Uterus (tissue), 2 donors: ENCODE data around the gene PUS7L.

Source experiments
- CTCF ChIP-seq, 4 experiments: fragments of 200-600 bp in 2 of 4; fragments of 450-650 bp in 2 of 4; sonication (generic) in 2 of 4; IDR thresholded peaks; one replicate each; pipeline ENCODE4 v1.5.1; 2016 to 2019; ENCODE audit warnings: antibody characterized with exemption in 4 of 4, mild to moderate bottlenecking in 2 of 4, moderate library complexity in 1 of 4
- POLR2A ChIP-seq, 2 donors: fragments of 450-650 bp; IDR thresholded peaks; one replicate each; pipeline ENCODE4 v1.6.1; 2016; ENCODE audit warnings: antibody characterized with exemption in 2 of 2, mild to moderate bottlenecking in 1 of 2, moderate library complexity in 1 of 2

GRCh38 chr12:43736927-43737440, 21.6 kb downstream of the PUS7L start:
- TF ChIP-seq CTCF (IDR thresholded peaks at IDR 0.05) (no peak), POLR2A (IDR thresholded peaks at IDR 0.05) (no peak)
